Transverse colon (tissue), 4 donors: ENCODE results near the gene CILP2.

Experiments
- EP300 ChIP-seq: sonication (generic); formaldehyde crosslinking; IDR thresholded peaks from one replicate; pipeline ENCODE4 v1.6.1; 2017; ENCODE audit warnings: antibody characterized with exemption, low read depth
- POLR2A ChIP-seq: fragments of 450-650 bp; IDR thresholded peaks from one replicate; pipeline ENCODE4 v1.6.1; 2016; ENCODE audit warnings: antibody characterized with exemption, mild to moderate bottlenecking, moderate library complexity
- POLR2AphosphoS5 ChIP-seq, 3 donors: sonication (generic); formaldehyde crosslinking; IDR thresholded peaks; one replicate each; pipeline ENCODE4 v1.6.1; 2016; ENCODE audit warnings: antibody characterized with exemption in 3 of 3
- TF ChIP-seq, protein P1 (sequence below), 5 experiments: fragments of 200-600 bp in 3 of 5; fragments of 450-650 bp in 2 of 5; sonication (generic) in 3 of 5; IDR thresholded peaks; 1 replicate in 2 of 5; 2 replicates in 3 of 5; pipeline ENCODE4 v1.5.1; 2016 to 2017; ENCODE audit warnings: antibody characterized with exemption in 5 of 5, inconsistent platforms in 3 of 5, mild to moderate bottlenecking in 2 of 5, moderate library complexity in 1 of 5

DNA sequence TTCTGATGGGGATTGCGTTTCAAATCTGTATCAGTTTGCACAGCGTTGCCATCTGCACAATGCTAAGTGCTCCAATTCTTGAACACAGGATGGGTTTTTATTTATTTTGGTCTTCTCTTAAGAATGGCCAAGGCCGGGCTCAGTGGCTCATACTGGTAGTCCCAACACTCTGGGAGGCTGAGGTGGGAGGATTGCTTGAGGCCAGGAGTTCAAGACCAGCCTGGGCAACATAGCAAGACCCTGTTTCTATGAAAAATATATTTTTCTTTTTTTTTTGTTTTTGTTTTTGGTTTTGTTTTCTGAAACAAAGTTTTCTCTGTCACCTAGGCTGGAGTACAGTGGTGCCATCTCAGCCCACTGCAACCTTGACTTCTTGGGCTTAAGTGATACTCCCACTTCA is 14.9 kb upstream of the CILP2 start:
- TF ChIP-seq EP300 (no peak), POLR2A (no peak), POLR2AphosphoS5 (IDR thresholded peaks at IDR 0.05) (no peak)
- TF ChIP-seq, protein P1, sequence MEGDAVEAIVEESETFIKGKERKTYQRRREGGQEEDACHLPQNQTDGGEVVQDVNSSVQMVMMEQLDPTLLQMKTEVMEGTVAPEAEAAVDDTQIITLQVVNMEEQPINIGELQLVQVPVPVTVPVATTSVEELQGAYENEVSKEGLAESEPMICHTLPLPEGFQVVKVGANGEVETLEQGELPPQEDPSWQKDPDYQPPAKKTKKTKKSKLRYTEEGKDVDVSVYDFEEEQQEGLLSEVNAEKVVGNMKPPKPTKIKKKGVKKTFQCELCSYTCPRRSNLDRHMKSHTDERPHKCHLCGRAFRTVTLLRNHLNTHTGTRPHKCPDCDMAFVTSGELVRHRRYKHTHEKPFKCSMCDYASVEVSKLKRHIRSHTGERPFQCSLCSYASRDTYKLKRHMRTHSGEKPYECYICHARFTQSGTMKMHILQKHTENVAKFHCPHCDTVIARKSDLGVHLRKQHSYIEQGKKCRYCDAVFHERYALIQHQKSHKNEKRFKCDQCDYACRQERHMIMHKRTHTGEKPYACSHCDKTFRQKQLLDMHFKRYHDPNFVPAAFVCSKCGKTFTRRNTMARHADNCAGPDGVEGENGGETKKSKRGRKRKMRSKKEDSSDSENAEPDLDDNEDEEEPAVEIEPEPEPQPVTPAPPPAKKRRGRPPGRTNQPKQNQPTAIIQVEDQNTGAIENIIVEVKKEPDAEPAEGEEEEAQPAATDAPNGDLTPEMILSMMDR (IDR thresholded peaks at IDR 0.05), result no peak
